C1 segment of cervical spinal cord (tissue), 14 donors: ENCODE data around the gene CRB2.

Experiments used
- DNase-seq, 14 donors: peaks; one replicate each; lab custom pipeline; 2025; lab: John Stamatoyannopoulos, UW

CRB2 gene

DNA sequence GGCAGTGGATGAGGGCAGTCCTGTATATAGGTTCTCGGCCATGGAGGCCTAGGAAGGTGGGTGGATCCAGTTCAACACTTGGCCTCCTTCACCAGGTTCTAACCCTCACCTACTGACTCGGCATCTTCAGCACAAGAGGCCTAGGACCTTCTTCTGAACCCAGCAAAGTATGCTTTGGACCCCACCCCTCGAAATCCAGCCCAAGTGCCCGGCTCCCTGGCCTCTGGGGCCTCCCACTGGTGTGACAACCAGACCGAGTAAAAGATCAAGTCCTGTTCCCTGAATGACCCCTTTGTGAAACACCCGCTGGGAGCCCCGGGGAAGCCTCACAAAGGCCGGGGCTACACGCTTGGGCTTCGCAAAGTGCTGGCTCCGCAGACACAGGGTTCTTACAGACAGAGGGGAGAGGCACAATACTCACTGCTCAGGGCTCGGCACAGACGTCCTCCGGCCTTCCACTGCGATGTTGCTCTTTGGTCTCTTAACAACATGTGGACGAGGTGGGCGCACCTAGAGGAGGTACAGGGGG, 47.0 kb downstream of the CRB2 start:
- peak in 3 of 14 donors; percentile 10 to 21 (median 16) for DNase-seq

DNA sequence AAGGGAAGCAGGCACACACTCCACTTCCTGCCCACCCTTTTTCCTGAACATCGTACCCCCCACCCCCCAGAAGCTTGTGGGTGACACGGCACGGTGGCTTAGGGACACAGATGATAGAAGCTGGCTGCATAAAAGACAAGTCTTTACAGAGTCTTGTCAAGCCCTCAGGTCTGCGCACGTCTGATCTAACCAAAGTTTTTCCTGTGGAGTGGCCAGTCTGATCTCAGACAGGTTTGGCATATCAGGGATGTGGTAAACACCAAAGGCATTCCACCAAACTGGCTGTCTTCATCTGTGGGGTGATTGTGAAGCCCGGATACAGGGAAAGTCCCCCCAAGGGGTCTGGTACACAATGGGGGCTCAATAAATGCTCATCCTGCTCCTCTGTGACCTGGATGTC, 50.0 kb downstream of the CRB2 start:
- DNase-seq: no peak

DNA sequence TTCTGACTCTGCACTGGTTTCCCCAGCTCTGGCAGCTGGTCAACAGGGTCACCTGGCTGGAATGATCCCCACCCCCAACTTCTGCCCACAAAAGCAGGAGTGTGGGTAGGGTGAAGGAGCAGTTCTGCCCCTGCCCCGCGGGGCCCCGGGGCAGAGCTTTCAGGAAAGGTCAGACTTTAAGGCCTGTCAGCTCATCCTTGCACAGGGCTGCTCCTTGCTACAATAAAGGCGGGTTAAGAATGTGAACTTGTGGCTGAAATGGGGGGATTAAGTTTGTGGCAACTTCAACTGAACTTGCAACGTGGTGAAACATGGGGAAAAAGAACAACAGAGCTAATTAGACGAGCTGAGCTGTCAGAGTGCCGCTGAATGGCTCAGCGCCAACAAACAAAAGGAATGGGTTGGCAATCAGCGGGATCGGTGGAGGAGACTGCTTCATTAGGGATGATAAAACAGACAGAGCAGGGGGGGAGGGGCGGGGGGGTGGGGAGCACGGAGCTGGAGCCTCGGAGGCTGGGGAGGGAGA, 50.8 kb downstream of the CRB2 start:
- no peak for DNase-seq

DNA sequence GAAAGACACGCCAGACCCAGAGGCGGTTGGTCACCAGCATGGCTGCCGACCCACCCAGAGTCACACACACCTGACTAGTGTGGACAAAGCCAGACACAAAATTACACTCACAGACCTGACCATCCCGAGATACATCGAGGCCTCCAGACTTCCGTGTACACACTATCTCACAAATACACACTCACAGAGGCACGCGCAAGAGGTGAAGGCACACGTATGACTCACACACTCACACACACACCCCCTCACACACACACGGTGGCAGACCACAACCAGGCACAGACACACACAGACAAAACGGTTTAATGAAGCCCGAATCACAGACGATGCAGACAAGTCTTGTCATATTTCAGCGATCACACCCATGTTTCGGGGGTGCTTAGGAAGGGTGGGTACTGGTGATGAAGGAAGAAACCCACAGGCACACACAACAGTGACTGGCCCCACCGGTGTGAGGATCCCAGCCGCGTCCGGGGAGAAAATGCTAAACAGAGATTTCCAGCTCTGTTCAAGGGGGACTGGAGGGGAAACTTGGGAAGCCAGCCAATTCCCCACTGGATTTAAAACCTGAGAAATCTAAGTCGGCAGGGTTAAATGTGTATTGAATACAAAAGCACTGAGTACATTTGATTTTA, 51.3 kb downstream of the CRB2 start:
- DNase-seq: no peak

DNA sequence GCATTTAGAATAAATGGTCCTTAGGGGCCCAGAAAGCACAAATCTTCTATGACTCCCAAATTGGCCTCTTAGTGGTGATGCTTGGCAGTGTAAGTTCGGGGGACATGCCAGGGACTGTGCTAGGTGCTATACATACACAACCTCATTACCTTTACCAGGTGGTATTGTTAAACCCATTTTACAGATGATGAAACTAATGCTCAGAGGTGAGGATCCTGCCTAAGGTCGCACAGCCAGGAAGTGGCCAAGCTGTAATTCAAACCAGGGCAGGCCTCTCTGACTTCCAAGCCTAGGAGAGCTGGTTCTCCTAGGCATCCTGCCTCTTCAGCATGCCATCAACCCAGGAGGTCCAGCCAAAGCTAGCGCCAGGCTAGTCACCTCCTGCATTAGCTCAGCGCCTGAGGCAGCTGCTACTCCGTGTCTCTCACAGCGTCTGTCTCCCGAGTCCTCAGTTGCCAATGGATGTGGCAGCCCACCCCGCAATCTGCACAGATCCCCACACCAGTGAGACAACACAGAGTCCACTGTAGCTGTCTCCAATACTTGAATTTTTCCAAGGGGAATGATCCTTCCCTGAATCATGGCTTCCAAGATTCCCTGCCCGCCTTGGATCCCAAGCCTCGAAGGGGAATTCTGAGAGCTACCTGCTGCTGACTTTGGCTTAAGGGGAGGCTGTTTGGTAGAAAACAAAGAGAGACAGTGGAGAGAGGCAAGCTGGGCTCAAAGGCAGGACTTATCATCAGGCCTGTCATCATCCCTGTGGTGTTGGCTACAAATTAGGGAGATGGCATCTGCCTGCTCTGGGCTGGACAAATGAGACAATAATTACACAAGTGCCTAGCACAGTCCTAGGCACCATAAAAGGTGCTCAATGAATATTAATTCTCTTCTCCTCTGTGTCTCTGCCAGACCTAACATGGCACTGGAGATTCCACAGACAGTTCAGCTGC, 52.6 kb downstream of the CRB2 start:
- DNase-seq: no peak

DNA sequence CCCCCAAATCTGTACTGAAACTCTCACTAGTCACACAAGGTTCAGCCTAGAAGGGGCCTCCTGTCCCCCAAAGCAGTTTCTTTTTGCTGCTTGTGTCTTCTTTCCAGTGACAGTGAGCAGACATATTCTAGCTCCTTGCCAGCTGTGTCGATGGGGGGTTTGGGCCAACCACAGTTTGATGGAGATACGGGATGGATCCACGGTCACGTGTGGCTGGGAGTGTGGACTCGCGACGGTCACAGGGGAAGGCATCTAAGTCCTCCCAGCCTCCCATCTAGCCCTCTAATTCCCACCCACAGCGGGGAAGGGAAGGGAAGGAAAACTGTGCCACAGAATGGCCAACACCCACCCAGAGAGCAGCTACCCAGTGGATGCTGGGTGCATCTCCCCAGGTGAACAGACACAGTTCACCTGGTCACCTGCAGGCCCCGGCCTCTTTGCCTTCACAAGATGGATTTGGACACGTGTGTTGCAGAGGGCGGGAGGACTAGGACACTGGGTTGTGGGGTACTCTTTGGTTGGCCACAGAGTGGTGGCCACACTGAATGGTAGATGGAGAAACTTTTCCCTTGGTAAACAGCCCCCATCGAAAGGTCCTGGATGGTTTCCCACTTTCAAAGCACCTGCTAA, 54.4 kb downstream of the CRB2 start:
- DNase-seq: no peak

DNA sequence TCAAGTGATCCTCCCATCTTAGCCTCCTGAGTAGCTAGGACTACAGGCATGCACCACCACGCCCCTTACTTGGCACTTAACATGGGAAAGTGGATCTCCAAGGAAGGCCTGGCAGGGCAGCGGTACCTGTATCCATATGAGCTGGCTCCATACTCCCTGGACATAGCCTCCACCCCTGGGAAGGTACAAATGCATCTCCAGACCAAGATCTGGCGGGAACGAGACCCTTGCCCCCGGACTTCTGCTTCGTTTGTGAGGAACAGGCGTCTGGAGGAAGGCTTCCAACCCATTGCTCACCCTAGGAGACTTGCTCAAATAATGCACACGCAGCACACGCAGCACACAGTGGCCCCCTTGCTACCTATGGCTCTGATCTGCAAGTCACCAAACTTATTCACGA, 55.2 kb downstream of the CRB2 start:
- no peak for DNase-seq

DNA sequence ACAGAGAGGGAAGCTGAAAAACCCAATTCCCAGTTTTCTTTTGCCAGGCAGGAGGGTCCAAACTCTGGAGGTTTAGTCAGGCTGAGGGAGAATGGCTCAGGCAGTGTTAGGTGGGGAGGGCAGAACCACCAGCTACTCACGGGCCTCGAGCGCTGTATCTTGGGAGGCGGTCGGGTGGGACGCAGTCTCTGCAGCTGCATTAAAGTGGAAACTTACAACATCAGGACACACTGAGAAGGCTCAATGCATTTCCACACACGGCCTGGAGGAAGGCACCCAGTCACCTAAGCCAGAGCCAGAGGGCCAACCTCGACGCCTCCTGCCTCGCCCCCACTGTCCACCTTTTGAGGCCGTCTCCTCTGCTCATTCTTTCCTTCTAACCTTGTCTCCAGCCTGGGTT, 55.6 kb downstream of the CRB2 start:
- no peak for DNase-seq

DNA sequence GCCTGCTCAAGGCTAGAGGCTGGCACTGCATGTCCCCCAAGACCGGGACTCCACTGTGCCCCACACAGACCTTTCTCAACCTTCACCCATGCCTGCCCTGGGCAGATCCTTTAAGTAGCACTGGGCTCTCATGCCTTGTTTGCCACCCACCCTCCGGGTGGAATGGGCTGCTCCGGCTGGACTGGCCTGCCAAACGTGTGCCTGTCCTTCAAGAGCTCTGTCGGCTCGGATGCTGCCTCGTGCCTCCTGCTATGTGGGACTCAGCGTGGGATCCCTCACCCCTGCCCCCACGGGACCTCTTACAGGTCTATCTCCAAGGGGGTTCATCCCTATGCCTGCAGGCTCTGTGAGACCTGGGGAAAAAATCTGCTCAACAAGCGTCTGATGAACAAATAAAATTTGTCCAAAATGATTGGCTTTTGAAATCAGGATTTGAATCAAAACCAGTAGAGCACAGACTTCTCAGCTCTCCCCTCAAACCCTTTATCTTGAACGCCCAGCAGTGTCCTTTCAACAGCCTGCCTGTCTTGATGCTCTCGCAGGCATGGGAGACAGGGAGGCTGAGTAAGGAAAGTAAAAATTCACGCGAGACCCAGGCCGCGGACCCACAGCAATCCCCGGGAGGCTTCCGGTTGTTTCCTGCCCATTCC, 56.3 kb downstream of the CRB2 start:
- DNase-seq: no peak

DNA sequence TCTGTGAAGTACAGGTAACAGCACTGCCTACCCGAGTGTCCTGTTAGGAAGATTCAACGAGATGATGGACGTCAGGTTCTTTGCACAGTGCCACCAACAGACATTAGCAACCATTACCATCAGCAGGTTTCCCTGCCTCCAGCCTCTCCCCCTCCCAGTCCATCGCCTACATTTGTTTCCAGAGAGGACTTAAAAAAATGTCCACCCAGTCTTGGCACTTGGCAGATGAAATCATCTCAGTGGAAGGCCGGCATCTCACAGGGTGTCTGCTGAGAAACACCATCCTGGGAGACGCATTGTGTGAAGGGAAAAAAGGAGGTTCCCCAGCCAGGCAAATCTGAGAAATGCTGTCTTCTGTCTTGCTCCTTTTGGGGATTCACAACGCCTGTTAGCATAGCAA, 58.2 kb downstream of the CRB2 start:
- no peak for DNase-seq

DNA sequence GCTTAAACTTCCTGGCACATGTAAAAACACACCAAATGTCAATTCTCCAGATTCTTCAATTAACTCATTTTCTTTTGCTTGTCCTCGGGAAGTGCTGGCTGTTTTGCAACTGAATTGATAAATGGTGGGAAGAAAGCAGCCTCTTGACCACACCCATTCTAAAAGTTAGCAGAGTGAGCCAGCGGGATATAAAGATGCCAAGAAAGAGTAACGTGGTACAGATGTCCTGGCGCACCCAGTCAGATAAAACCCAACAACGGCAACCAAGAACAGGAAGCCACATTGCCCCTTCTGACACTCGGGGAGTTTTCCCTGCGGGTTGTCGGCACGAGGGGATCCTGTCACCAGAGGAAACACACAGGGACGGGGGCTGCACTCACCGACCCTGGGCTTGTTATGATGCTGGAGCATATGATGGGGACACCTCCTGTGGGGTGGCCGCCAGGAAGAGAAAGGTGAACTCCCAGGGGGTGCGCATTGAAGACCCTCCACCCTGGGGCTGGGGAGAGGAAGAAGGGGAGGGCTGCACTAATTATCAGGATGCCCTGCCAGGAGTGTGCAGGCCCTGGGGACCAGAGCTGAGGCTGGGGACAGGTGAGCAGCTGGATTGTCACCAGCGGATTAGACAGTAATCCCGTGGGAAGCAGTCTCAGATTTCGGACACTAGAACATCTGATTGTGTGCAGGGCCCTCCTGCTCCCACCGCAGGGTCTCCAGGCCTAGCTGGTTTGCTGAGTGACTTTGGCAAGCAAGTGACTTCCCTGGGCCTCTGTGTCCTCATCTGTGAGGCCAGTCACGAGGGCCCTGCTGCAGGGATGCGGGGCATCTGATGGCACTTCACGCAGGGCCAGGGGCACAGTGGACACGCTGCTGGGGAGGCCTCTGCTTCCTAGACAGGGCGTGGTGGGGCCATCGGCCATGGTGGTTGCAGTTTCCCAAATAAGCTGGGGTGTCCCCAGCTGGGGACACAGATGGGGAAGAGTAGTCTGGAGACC, 59.2 kb downstream of the CRB2 start:
- no peak for DNase-seq

DNA sequence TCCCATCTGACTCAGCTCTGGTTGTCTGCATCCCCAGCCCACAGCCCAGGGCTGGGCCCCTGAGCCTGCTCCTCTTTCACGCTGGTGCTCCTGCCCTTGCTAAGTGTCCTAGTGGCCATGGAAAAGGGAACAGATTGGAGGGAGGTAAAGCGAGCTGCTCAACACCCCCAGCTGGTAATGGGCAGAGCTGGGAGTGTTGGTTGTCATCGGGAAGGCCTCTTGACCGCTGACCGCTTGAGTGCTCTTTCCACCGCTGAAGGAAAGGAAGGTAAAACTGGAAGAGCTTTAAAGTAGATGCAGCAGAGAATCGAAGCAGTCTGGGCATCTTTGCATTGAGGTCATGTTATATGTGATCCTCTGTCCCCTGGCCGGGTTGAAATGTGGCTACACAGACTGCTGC, 60.2 kb downstream of the CRB2 start:
- no peak for DNase-seq

DNA sequence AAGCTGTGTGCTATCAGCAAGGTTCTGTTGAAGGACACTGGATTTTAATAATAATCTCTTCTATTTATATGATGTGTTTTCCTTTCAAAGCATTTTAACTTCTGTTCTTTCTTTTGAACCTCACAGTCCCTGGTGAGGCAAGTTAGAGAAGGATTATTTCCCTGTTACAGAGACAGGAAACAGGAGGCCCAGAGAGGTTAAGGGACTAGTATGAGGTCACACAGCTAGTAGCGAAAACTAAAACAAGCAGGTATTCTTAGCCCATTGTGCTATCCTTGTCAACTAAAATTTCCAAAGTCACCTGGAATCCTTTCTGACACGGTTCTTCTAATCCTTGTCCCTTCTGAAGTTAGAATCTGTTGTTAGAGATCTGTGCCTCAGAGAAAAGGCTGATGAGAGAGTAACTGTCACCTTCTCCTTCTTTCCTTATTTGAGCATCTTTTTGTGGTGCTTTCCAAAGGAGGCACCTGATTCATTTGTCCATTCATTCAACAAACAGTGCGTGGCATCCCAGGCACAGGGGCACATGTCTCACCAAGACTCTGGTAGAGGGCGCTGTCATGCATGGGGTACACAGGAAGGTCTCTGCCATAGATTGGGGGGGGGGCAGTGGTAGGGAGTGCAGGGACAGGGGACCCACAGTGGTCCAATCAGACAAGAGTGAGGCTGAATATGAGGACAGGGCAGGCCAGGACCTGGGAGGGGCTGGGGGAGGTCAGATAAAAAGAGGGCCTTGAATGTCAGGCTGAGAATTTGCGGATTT, 61.5 kb downstream of the CRB2 start:
- no peak for DNase-seq

DNA sequence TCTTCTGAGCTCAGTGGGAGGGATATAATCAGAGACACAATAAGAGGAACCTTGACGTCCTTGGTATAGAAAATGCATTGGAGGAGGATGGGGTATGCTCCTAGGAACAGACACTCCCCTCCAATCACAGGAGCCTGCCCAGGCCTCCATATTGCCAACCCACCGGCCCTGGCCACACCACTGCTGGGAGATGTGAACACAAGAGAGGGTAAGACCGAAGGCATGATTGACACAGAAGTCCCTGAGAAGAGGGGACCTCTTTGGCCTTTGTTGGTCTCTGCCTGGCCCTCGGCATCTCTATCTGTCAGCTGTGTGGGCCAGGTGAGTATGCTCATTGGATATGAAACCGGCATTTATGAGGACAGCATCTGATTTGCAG, 62.0 kb downstream of the CRB2 start:
- no peak for DNase-seq

DNA sequence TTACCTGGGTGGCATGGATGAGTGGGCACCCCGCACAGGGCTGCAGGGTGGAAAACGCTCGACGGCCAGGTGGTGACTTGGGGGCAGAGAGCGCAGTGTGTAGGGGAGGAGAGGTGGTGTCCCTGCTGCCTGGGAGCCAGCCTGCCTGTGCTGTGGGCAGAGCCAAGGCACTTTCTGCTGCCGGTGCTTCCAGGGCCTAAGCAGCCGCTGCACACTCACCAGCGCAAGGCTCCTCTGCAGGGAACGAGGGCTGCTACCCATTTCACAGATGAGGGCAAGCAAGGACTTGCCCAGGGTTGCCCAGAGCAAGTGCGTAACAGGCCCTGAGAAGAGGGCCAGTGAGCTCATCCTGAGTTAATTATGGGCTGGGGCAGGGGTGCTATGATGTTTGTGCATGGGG, 62.5 kb downstream of the CRB2 start:
- no peak for DNase-seq

DNA sequence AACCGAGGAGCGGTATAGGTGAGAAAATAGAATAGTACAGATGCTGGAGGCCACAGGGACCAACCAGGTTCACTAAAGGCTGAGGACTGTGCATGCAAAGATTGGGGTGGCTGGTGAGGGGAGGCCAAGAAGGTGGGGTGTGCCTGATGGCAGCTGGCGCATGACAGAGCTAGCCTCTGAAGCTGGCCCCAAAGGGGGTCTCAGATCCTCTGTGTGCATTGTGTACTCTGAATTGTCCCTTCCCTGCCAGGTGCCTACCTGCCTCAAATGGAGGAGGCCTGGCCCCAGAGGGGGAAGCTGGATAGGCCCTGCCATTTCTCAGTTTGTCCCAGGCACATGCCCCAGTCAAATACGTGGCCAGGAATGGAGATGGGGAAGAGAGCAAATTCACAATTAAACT, 63.1 kb downstream of the CRB2 start:
- no peak for DNase-seq

DNA sequence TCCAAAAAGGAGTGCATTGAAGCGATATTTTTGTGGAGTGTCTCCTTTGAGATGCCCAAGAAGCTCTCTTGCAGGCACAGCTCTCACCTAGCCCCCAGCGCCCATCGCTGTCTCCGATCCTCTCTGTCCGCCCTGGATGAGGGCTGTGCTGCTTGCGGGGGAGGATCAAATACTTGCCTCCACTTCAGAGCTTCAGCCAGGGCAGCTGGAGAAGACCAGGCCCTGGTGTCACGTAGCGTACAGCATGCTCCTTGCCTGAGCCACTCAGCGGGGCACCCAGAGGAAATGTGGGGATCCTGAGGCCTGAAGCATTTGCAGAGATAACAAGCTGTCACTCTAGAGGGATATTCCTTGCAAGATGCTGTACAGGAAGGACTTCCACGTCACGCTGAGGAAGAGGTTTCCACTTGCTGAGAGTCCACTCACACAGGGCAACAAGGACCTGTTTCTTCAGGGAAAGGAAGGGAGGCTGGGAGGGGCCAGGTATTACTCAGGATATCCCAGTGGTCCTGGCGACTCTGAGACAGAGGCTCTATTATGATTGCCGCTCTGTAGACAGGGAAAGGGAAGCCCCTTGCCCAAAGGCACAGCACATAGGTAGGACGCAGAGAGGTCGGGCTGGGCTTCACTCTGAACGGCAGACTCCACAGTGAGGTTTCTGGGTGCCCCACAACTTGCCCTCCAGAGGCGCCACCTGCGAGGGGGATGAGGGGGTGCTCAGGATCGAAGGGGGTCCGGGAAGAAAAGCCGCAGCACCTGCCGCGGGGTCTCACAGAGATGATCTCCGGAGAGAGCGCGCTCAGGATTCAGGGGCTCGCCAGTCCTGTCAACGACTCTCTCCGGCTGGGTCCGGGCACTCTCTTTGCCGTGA, 64.0 kb downstream of the CRB2 start:
- no peak for DNase-seq

DNA sequence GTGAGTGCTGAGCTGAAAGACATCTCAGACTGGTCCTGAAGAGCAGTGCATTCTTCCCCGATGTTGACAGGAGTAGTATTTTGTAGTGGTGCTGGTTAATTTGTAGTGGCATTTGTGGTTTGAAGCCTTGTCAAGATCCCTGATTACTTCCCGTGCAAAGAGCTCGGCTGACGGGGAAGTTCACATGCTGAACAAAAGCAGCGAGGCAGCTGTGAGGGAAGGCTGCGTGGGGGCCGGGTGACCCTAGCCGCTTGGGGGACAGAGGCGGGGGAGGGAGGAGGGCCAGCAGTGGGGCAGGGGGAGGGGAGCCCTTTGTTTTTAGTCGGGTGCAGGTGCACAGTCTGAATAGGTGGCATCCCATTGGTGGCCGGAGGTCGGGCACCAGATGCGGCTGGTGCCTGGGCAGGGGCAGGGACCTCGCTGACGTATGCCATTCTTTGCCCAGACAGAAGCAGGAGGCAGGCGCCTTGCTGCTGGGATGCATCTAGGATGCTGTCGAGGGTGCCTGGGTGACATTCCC, 64.7 kb downstream of the CRB2 start:
- no peak for DNase-seq
